ENCODE results near the gene CLECL1. TPM values are rescaled to one million over a fixed set of nuclear protein-coding genes. Genes with fewer than 3 reads are reported as not detected.
"Not testable (repeated sequence)": the region's sequence is repeated elsewhere in the genome, so short reads cannot be mapped to it uniquely, and the experiment has no call there.

Gene CLECL1
- total RNA-seq, 2 experiments from 2014 or later, result 0.72 to 1.0 TPM

DNA sequence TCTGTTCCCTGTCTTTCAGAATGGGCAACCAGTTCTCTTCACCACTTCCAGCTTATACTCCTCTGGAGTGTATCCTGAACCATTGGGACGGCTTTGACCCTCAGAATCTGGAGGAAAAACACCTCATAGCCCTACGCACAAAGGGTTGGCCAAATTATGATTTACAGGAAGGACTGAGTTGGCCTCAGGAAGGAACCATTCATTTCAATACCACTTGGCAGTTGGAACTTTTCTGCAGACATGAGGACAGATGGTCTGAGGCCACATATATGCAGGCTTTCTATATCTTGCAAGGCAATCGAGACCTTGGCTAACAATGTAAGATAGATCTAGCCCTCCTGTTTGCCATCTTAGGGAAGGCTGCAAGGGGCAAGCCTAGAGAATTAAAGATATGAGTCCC, 24.0 kb downstream of the CLECL1 start:
- POLR2A ChIA-PET, result interaction anchor here (0.7 to 3.2 kb wide), 13 partner anchors 9 to 75 kb away, joined by 3 to 30 read pairs (median 7); partner anchors contain the start of gene CLEC2D
- H3K9me3 Mint-ChIP-seq, result peaks cover 14% of the 10 kb centered on the region
- peaks cover 38% of the 10 kb centered on the region for H3K4me1 Mint-ChIP-seq
- H3K36me3 Mint-ChIP-seq, result peaks cover 32% of the 10 kb centered on the region
- H3K27ac Mint-ChIP-seq, result peak overlapping the region; percentile 30
- DNase-seq, result no peak
- no peaks in the 10 kb centered on the region for H3K27me3 Mint-ChIP-seq
- ATAC-seq (ENCODE audit: low read depth), result no peak
- H3K4me3 Mint-ChIP-seq, result no peak overlapping the region

DNA sequence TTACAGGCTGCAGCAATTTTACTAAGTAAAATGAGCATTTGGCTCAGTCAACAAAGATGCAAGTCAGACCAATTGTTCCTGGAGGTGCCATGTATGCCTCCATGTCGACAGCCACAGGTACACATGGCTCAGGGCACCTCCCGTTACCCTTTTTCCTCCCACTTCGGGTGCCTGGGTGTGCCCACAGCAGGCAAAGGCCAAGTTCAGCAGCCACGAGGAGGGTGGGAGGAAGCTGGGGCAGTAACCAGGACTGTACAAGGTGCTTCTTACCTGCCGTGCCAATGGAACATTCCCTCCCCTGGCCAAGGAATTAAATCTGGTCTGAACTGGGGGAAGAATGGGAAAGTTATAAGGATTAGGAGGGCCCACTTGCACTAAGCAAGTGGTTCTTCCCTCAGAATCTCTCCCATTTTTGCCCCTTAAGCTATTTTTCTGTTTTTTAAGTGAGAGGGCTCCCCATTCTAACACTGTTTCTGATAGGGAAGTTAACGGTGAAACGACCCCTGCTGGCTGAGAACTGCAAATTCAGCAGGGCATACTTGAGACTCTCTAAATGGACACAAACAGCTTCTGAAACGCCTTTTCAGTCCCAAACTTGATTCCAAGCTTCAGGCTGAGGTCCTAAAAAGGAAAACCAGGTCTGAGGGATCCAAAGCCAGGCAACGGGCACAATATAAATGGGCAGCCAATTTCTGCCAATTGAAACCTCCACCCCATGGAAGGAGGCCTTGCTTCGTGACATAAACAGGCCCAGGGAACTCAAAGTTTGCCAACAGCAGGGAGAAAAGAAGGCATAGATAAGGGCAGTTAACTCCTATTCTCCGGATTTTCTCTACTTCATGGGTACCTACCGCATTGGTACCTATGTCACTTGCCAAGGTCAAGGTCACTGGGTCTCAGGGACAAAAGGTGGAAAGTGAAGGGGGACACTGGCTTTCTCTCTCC, 24.8 kb downstream of the CLECL1 start:
- Mint-ChIP-seq H3K4me1 (peaks cover 38% of the 10 kb centered on the region), H3K27ac (peak overlapping the region; percentile 82), H3K9me3 (peaks cover 14% of the 10 kb centered on the region), H3K36me3 (peaks cover 30% of the 10 kb centered on the region), H3K27me3 (no peaks in the 10 kb centered on the region), H3K4me3 (peak overlapping the region; percentile 79)
- DNase-seq (peak; percentile 67), ATAC-seq (ENCODE audit: low read depth) (peak; percentile 76)
- POLR2A ChIA-PET, result interaction anchor here (0.7 to 3.2 kb wide), 17 partner anchors 8 to 258 kb away, joined by 3 to 30 read pairs (median 5); partner anchors contain the start of gene CLEC2D

DNA sequence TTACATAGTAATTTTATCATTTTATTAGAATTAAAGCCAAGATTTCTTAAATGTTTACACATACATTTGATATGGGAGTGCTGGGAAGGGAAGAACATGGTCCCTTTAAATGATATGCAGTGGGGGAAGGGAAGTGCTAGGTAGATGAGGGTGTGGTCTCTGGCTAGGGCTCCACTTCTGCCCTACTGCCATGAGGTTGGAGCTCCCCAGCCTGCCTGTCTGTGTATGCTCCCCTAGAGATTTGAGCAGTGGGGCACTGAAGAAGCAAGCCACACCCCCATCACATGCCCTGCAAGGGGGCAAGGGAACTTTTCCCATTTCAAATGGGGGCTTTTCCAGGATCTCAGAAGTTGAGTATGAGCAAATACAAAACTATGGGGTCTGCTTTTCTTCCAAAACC, 25.5 kb downstream of the CLECL1 start:
- Mint-ChIP-seq H3K9me3 (peaks cover 14% of the 10 kb centered on the region), H3K27me3 (no peaks in the 10 kb centered on the region), H3K4me3 (peak overlapping the region; percentile 79), H3K36me3 (peaks cover 30% of the 10 kb centered on the region), H3K27ac (peak overlapping the region; percentile 82), H3K4me1 (peaks cover 44% of the 10 kb centered on the region)
- peak; percentile 55 for ATAC-seq (ENCODE audit: low read depth)
- DNase-seq, result no peak
- POLR2A ChIA-PET, result interaction anchor here (0.9 to 3.2 kb wide), 10 partner anchors 11 to 74 kb away, joined by 4 to 30 read pairs (median 6); partner anchors contain the start of gene CLEC2D

DNA sequence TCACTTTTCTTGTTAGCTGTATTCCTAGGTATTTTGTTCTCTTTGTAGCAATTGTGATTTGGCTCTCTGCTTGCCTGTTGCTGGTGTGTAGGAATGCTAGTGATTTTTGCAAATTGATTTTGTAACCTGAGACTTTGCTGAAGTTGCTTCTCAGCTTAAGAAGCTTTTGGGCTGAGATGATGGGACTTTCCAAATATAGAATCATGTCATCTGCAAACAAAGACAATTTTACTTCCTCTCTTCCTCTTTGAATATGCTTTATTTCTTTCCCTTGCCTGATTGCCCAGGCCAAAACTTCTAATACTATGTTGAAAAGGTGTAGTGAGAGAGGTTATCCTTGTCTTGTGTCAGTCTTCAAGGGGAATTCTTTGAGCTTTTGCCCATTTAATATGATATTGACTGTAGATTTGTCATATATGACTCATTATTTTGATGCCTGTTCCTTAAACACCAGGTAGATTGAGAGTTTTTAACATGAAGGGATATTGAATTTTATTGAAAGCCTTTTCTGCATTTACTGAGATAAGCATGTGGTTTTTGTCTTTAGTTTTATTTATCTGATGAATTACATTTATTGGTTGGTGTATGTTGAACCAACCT, 26.7 kb downstream of the CLECL1 start:
- DNase-seq (no peak), ATAC-seq (ENCODE audit: low read depth) (no peak)
- Mint-ChIP-seq H3K4me1 (peaks cover 56% of the 10 kb centered on the region), H3K9me3 (peaks cover 13% of the 10 kb centered on the region), H3K36me3 (peaks cover 30% of the 10 kb centered on the region), H3K27ac (peak overlapping the region; percentile 42), H3K4me3 (peak overlapping the region; percentile 19), H3K27me3 (no peaks in the 10 kb centered on the region)
- POLR2A ChIA-PET, result interaction anchor here (0.6 to 3.2 kb wide), 7 partner anchors 32 to 429 kb away, joined by 3 to 30 read pairs (median 3); no protein-coding TSS in a partner anchor

DNA sequence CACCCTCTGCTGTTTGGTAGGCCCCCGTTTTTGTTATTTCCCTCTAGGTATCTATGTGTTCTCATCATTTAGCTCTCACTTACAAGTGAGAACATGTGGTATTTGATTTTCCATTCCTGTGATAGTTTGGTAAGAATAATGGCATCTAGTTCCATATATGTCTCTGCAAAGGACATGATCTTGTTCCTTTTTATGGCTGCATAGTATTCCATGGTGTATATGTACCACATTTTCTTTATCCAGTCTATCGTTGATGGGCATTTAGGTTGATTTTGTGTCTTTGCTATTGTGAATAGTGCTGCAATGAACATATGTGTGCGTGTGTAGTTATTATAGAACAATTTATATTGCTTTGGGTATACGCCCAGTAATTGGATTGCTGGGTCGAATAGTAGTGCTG, 28.3 kb downstream of the CLECL1 start:
- not testable (repeated sequence) for H3K27ac Mint-ChIP-seq; DNase-seq; H3K4me3 Mint-ChIP-seq; ATAC-seq (ENCODE audit: low read depth); H3K27me3 Mint-ChIP-seq
- H3K9me3 Mint-ChIP-seq, result peaks cover 13% of the 10 kb centered on the region
- H3K4me1 Mint-ChIP-seq, result peaks cover 70% of the 10 kb centered on the region
- peaks cover 34% of the 10 kb centered on the region for H3K36me3 Mint-ChIP-seq
- POLR2A ChIA-PET, result interaction anchor here (1.5 kb wide), 1 partner anchor 31 kb away, joined by 4 read pairs; no protein-coding TSS in a partner anchor

DNA sequence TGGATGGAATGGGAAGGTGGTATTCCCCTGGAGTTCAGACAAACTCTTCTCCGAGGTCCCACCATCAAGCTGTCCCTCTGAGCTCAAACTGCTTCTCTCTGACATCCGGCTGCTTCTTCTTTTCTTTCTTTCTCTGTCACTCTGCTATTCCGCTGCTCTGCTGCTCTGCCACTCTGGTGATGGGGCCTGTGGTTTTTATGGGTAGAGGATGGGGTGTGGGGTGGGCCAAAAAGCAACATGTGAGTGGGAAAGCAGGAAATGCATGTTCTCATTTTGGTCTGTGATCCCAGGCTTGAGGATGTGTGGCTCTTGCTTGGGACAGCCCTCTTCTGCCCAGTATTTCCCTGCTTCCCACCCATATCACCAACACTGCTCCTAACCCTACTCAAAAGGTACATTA, 30.6 kb downstream of the CLECL1 start:
- Mint-ChIP-seq H3K27me3 (no peaks in the 10 kb centered on the region), H3K36me3 (peaks cover 43% of the 10 kb centered on the region), H3K4me1 (peaks cover 69% of the 10 kb centered on the region), H3K27ac (peak overlapping the region; percentile 93), H3K4me3 (peak overlapping the region; percentile 77), H3K9me3 (peaks cover 14% of the 10 kb centered on the region)
- DNase-seq (peak; percentile 69), ATAC-seq (ENCODE audit: low read depth) (peak; percentile 75)
- POLR2A ChIA-PET, result interaction anchor here (0.9 to 3.7 kb wide), 8 partner anchors 20 to 87 kb away, joined by 3 to 20 read pairs (median 3); no protein-coding TSS in a partner anchor

DNA sequence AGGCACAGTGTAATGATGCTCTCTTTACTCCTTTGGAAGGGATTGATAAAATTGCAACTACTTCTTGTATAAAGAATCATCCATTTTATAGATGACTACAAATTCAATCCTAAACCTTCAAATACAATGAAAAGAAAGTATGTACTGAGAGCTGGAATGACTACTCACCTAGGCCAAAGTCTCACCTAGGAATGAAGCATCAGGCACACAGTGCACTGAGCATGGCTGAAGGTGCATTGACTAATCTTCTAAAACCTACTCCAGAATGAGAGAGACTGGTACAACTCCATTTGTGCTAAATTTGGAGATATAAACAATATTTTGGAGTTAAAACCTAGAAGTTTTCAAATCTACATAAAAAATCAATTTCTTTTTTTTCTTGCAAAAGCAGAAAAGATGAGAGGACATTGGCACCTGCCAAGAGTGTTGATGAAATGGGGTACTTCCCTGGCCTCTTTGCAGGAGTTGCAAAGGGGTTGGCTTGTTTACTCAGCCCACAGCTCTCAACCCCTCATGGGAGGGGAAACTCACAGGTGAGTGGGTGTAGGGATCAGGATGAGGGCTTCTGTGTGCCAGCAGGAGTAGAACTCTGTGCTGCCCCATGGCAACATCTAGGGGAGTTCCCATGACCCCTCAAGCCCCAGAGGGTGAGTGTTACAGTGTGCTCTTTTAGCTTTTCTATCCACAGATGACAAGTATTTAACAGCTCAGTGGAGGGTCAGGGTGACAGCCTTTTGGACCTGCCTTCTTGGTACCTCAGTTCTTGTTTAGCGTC, 31.3 kb downstream of the CLECL1 start:
- peak overlapping the region; percentile 77 for H3K4me3 Mint-ChIP-seq
- ATAC-seq (ENCODE audit: low read depth), result peak; percentile 55
- peaks cover 44% of the 10 kb centered on the region for H3K36me3 Mint-ChIP-seq
- peak; percentile 51 for DNase-seq
- POLR2A ChIA-PET, result interaction anchor here (0.9 to 3.7 kb wide), 9 partner anchors 20 to 86 kb away, joined by 3 to 20 read pairs (median 3); no protein-coding TSS in a partner anchor
- peak overlapping the region; percentile 93 for H3K27ac Mint-ChIP-seq
- peaks cover 16% of the 10 kb centered on the region for H3K9me3 Mint-ChIP-seq
- no peaks in the 10 kb centered on the region for H3K27me3 Mint-ChIP-seq
- H3K4me1 Mint-ChIP-seq, result peaks cover 68% of the 10 kb centered on the region

DNA sequence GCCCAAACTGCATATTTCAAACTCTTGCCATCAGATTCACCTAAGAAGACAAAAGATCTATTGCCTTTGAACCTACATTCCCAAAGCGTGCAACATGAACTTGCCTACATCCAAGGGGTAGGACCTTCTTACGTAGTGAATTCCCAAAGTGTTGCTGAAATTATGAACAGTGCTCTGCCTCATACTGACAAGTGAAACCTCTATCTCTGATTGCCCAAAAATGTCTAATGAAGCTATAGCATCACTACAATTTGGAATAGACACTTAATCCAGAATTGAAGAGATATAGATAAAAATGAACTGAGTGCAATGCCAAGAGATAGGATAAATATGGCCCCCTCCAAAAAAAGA, 32.3 kb downstream of the CLECL1 start:
- H3K9me3 Mint-ChIP-seq, result peaks cover 17% of the 10 kb centered on the region
- ATAC-seq (ENCODE audit: low read depth) (no peak), DNase-seq (no peak)
- peaks cover 46% of the 10 kb centered on the region for H3K36me3 Mint-ChIP-seq
- peak overlapping the region; percentile 93 for H3K27ac Mint-ChIP-seq
- no peaks in the 10 kb centered on the region for H3K27me3 Mint-ChIP-seq
- POLR2A ChIA-PET, result interaction anchor here (1.0 to 3.7 kb wide), 4 partner anchors 8 to 53 kb away, joined by 3 to 20 read pairs (median 5); no protein-coding TSS in a partner anchor
- peak overlapping the region; percentile 77 for H3K4me3 Mint-ChIP-seq
- peaks cover 65% of the 10 kb centered on the region for H3K4me1 Mint-ChIP-seq

DNA sequence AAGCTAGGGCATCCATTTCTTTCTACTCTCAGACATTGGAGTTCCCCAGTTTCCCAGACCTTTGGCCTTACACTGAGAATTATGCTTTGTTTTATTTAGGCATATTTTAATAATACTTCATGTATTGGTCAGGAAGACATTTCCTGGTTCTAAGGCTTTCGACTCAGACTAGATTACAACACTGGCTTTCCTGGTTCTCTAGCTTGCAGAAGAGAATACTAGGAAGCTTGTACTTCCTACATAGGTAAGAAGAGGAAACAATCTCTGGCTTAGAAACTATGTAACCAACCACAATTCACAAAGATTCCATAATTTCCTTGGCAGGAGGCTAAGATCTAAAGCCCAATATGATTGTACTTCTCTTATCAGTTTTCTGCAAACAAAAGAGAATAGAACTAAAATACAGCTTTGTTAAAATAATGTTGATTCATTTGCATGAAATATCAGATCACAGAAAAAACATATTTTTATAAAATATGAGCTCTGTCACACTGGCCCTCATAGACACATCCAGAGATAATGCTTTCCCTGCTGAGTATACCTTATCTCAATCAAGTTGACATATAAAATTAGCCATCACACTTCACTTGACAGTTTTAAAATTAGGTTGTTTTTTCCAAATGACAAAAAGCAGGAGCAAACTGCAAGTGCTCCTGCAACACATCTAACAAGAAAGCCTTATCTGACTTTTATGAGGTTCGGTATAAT, 32.8 kb downstream of the CLECL1 start:
- POLR2A ChIA-PET, result interaction anchor here (0.8 to 3.7 kb wide), 7 partner anchors 8 to 52 kb away, joined by 3 to 20 read pairs (median 3); no protein-coding TSS in a partner anchor
- Mint-ChIP-seq H3K36me3 (peaks cover 46% of the 10 kb centered on the region), H3K27ac (no peak overlapping the region)

DNA sequence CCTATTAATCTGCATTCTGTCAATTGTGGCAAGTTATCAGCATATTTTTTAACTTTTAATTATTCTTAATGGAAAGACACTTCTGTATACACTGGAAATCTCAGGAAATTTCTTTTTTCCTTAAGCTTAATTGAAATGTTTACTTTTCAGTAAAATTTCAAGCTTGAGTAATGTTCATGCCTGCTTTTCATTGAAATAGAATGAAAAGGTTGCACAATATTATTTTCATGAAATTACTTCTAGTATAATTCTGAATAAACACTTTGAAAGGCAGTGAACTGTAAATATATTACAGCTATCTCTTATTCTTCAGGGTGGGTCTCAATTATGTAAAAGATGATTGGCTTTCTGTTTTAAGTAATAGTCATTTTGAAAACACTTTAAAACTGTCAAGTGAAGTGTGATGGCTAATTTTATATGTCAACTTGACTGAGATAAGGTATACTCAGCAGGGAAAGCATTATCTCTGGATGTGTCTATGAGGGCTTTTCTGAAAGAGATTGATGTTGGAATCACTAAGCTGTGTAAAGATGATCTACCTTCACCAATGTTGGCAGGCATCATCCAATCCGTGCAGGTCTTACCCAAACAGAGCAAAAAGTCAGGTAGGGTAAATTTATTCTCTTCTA, 33.5 kb downstream of the CLECL1 start:
- Mint-ChIP-seq H3K36me3 (peaks cover 47% of the 10 kb centered on the region), H3K9me3 (peaks cover 11% of the 10 kb centered on the region), H3K27ac (no peak overlapping the region), H3K4me3 (no peak overlapping the region), H3K4me1 (peaks cover 63% of the 10 kb centered on the region), H3K27me3 (no peaks in the 10 kb centered on the region)
- POLR2A ChIA-PET, result interaction anchor here (0.8 to 3.7 kb wide), 6 partner anchors 8 to 51 kb away, joined by 3 to 20 read pairs (median 4); no protein-coding TSS in a partner anchor
- ATAC-seq (ENCODE audit: low read depth) (no peak), DNase-seq (no peak)

More for the DNA sequence above, 32.8 kb downstream of the CLECL1 start:
- Mint-ChIP-seq H3K27me3 (no peaks in the 10 kb centered on the region), H3K9me3 (peaks cover 13% of the 10 kb centered on the region), H3K4me3 (no peak overlapping the region), H3K4me1 (peaks cover 62% of the 10 kb centered on the region)
- DNase-seq (no peak), ATAC-seq (ENCODE audit: low read depth) (no peak)

DNA sequence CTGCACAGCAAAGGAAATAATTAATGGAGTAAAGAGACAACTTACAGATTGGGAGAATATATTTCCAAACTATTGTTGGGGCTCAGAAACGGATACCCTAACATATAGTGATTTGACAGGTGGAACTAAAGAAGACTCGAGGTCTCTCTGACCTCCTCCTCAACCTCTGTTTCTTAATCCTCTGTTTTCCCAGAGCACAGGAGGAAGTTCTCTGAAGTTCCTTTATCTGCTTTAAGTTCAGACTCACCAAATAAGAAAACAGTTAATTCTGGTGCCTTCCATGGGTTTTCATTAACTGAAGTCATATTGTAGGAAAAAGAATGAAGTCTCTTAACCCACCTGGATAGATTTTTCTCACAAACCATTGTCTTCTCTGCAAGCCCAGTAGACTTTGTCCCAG, 34.2 kb downstream of the CLECL1 start:
- H3K9me3 Mint-ChIP-seq, result peaks cover 9% of the 10 kb centered on the region
- peaks cover 48% of the 10 kb centered on the region for H3K36me3 Mint-ChIP-seq
- no peak overlapping the region for H3K4me3 Mint-ChIP-seq
- POLR2A ChIA-PET, result interaction anchor here (1.1 to 3.7 kb wide), 3 partner anchors 9 to 51 kb away, joined by 4 to 20 read pairs (median 7); no protein-coding TSS in a partner anchor
- DNase-seq (no peak), ATAC-seq (ENCODE audit: low read depth) (no peak)
- peaks cover 63% of the 10 kb centered on the region for H3K4me1 Mint-ChIP-seq
- H3K27me3 Mint-ChIP-seq, result no peaks in the 10 kb centered on the region
- H3K27ac Mint-ChIP-seq, result peak overlapping the region; percentile 4
